A673 (cell line): ENCODE results near the gene EEF2KMT. TPM values are rescaled to one million over a fixed set of nuclear protein-coding genes. Genes with fewer than 3 reads are reported as not detected.
"Not testable (repeated sequence)": the region's sequence is repeated elsewhere in the genome, so short reads cannot be mapped to it uniquely, and the experiment has no call there.

Experiments
- BruUV-seq: library from RNA; stranded (reverse); fragments of 400-500 nt; replicated peaks from 2 replicates; lab custom pipeline; 2021; lab: Mats Ljungman, UMichigan
- CTCF ChIA-PET: fragments of 300-600 bp; sonication (Branson Sonifier 250); formaldehyde crosslinking; loops from one replicate; lab custom pipeline; 2022; ENCODE audit warnings: antibody characterized with exemption; lab: Charles Lee
- POLR2A ChIA-PET: fragments of 300-600 bp; sonication (Branson Sonifier 250); formaldehyde crosslinking; loops from one replicate; lab custom pipeline; 2022; ENCODE audit warnings: antibody characterized with exemption; ENCODE audit not compliant: low non-redundant PET; lab: Charles Lee
- DNase-seq: peaks from one replicate; pipeline ENCODE4 v3.0.0-alpha.2; 2015; ENCODE audit warnings: low spot score
- H3K27ac ChIP-seq: fragments of 200-600 bp; sonication (generic); 2 replicates; pipeline ENCODE4 v1.5.1; 2016; ENCODE audit warnings: mixed run types, low read depth, mild to moderate bottlenecking, mixed read lengths, antibody characterized with exemption, low read length; ENCODE audit not compliant: poor library complexity, severe bottlenecking
- H3K27me3 ChIP-seq: fragments of 200-600 bp; sonication (generic); replicated peaks from 2 replicates; pipeline ENCODE4 v1.6.1; 2017; ENCODE audit warnings: mixed run types, low read depth, mild to moderate bottlenecking, mixed read lengths, antibody characterized with exemption, low read length; ENCODE audit not compliant: insufficient read depth, poor library complexity
- H3K36me3 ChIP-seq: fragments of 200-600 bp; sonication (generic); 2 replicates; pipeline ENCODE4 v1.6.1; 2016; ENCODE audit warnings: mixed run types, mild to moderate bottlenecking, mixed read lengths, antibody characterized with exemption, low read length; ENCODE audit not compliant: insufficient read depth, poor library complexity, severe bottlenecking
- H3K4me1 ChIP-seq: fragments of 200-600 bp; sonication (generic); 2 replicates; pipeline ENCODE4 v1.6.1; 2017; ENCODE audit warnings: mixed run types, mild to moderate bottlenecking, mixed read lengths, antibody characterized with exemption, low read length; ENCODE audit not compliant: insufficient read depth, poor library complexity, severe bottlenecking
- H3K4me3 ChIP-seq: fragments of 200-600 bp; sonication (generic); 2 replicates; pipeline ENCODE4 v1.5.1; 2016; ENCODE audit warnings: low read depth, mixed run types, mild to moderate bottlenecking, mixed read lengths, low read length; ENCODE audit not compliant: poor library complexity, severe bottlenecking
- H3K9me3 ChIP-seq: fragments of 200-600 bp; sonication (generic); 2 replicates; pipeline ENCODE4 v1.6.1; 2016; ENCODE audit warnings: mixed run types, low read depth, mild to moderate bottlenecking, mixed read lengths, antibody characterized with exemption, low read length; ENCODE audit not compliant: poor library complexity, severe bottlenecking
- CTCF ChIP-seq: fragments of 300-800, 200-600 bp; sonication (generic); conservative IDR thresholded peaks from 2 replicates; pipeline ENCODE4 v1.5.1; 2017; ENCODE audit warnings: low read depth, mild to moderate bottlenecking, antibody characterized with exemption, low read length, moderate library complexity, mixed read lengths
- EZH2 ChIP-seq: fragments of 200-600 bp; sonication (generic); IDR thresholded peaks from 2 replicates; pipeline ENCODE4 v1.6.1; 2017; ENCODE audit warnings: borderline replicate concordance, low read depth, mild to moderate bottlenecking, mixed read lengths, antibody characterized with exemption, low read length; ENCODE audit not compliant: poor library complexity, severe bottlenecking
- intact Hi-C: fragments of 100-400 bp; cut with micrococcal nuclease; formaldehyde crosslinking; loops from one replicate; pipeline ENCODE4 v1.10.0; 2022; ENCODE audit not compliant: unreplicated experiment
- total RNA-seq: library from RNA; stranded (reverse); gene quantifications from 2 replicates; pipeline ENCODE4 v1.2.3, GENCODE V29; 2021

The EEF2KMT gene
- total RNA-seq, 1 experiment from 2014 or later: 21.4 TPM

- Histone ChIP-seq H3K9me3 (no peaks in the 10 kb centered on the region), H3K4me1 (no peaks in the 10 kb centered on the region), H3K4me3 (no peak overlapping the region), H3K27me3 (no peaks in the 10 kb centered on the region), H3K36me3 (peaks cover 6% of the 10 kb centered on the region), H3K27ac (no peak overlapping the region)
- ChIA-PET CTCF (no interaction called here), POLR2A (no interaction called here)
- no TSS peak for BruUV-seq
- TF ChIP-seq CTCF (no peak), EZH2 (no peak)
- intact Hi-C loops: no loop called here
- no peak for DNase-seq
Observed at GRCh38 chr16:5078626-5079025, 19.0 kb downstream of the EEF2KMT start.

- peaks cover 6% of the 10 kb centered on the region for H3K36me3 ChIP-seq
- H3K27ac ChIP-seq: no peak overlapping the region
- H3K27me3 ChIP-seq: no peaks in the 10 kb centered on the region
- BruUV-seq: no TSS peak
- intact Hi-C loops: no loop called here
- DNase-seq: no peak
- POLR2A ChIA-PET: no interaction called here
- TF ChIP-seq EZH2 (no peak), CTCF (no peak)
- no peaks in the 10 kb centered on the region for H3K9me3 ChIP-seq
- H3K4me3 ChIP-seq: no peak overlapping the region
- H3K4me1 ChIP-seq: peaks cover 3% of the 10 kb centered on the region
- CTCF ChIA-PET: no interaction called here
Observed at GRCh38 chr16:5077304-5077703, 20.3 kb downstream of the EEF2KMT start.

GRCh38 chr16:5075637-5076036, 22.0 kb downstream of the EEF2KMT start:
- Histone ChIP-seq H3K27ac (no peak overlapping the region), H3K4me3 (no peak overlapping the region), H3K27me3 (no peaks in the 10 kb centered on the region), H3K36me3 (peaks cover 6% of the 10 kb centered on the region), H3K9me3 (no peaks in the 10 kb centered on the region), H3K4me1 (peaks cover 3% of the 10 kb centered on the region)
- ChIA-PET POLR2A (no interaction called here), CTCF (no interaction called here)
- DNase-seq: no peak
- intact Hi-C loops: no loop called here
- BruUV-seq: no TSS peak
- TF ChIP-seq EZH2 (no peak), CTCF (no peak)

GRCh38 chr16:5073771-5074170, 23.8 kb downstream of the EEF2KMT start:
- CTCF ChIA-PET, H3K4me1 ChIP-seq, DNase-seq, H3K4me3 ChIP-seq, H3K36me3 ChIP-seq, intact Hi-C loops, H3K9me3 ChIP-seq, H3K27ac ChIP-seq, BruUV-seq, POLR2A ChIA-PET, H3K27me3 ChIP-seq: not testable (repeated sequence)
